Keratinocyte (primary cell): ENCODE measurements around the gene DSCAML1.

Experiments
- CTCF ChIP-seq, 3 experiments: IDR thresholded peaks in 1 of 3; conservative IDR thresholded peaks in 1 of 3; optimal IDR thresholded peaks in 1 of 3; 2 replicates in 2 of 3; 3 replicates in 1 of 3; pipeline versions ENCODE3 to v1.5.1; 2011; ENCODE audit warnings: low read length in 3 of 3, mild to moderate bottlenecking in 3 of 3, moderate library complexity in 2 of 3, control low read depth in 1 of 3, inconsistent platforms in 1 of 3; ENCODE audit not compliant: insufficient read depth in 2 of 3; ENCODE audit errors: extremely low read depth in 1 of 3
- EZH2 ChIP-seq: IDR thresholded peaks from one replicate; pipeline ENCODE4 v1.6.1; 2012; ENCODE audit warnings: inconsistent platforms, mild to moderate bottlenecking, low read length, moderate library complexity

GRCh38 chr11:117794135-117794534 lies 2.9 kb downstream of the DSCAML1 start:
- TF ChIP-seq EZH2 (no peak), CTCF (optimal IDR thresholded peaks at IDR 0.05 in 1 of 3, IDR thresholded peaks at IDR 0.05 in 1 of 3, conservative IDR thresholded peaks at IDR 0.05 in 1 of 3; ENCODE audit: extremely low read depth in 1 of 3, insufficient read depth in 2 of 3, low read length in 3 of 3) (no peak)
